SJCRH30 (cell line): Measurements from ENCODE around the gene TEN1. TPM values are rescaled to one million over a fixed set of nuclear protein-coding genes. Genes with fewer than 3 reads are reported as not detected.

Source experiments
- DNase-seq, 2 experiments: peaks; one replicate each; pipeline ENCODE4 v3.0.0-alpha.2; 2015 to 2020
- H3K27ac ChIP-seq: fragments of 250-450 bp; sonication (Bioruptor Pico); 2 replicates; pipeline ENCODE4 v1.5.1; 2020; ENCODE audit warnings: mild to moderate bottlenecking, moderate library complexity
- H3K27me3 ChIP-seq: fragments of 250-450 bp; sonication (Bioruptor Pico); 2 replicates; pipeline ENCODE4 v1.5.1; 2020; ENCODE audit warnings: mild to moderate bottlenecking, moderate library complexity
- H3K36me3 ChIP-seq: fragments of 250-450 bp; sonication (Bioruptor Pico); 2 replicates; pipeline ENCODE4 v1.5.1; 2020; ENCODE audit warnings: mild to moderate bottlenecking, moderate library complexity
- H3K4me1 ChIP-seq: fragments of 250-450 bp; sonication (Bioruptor Pico); 2 replicates; pipeline ENCODE4 v1.5.1; 2020; ENCODE audit warnings: mild to moderate bottlenecking, moderate library complexity
- H3K4me3 ChIP-seq: fragments of 250-450 bp; sonication (Bioruptor Pico); 2 replicates; pipeline ENCODE4 v1.5.1; 2020; ENCODE audit warnings: mild to moderate bottlenecking, moderate library complexity
- H3K9me3 ChIP-seq: fragments of 250-450 bp; sonication (Bioruptor Pico); replicated peaks from 2 replicates; pipeline ENCODE4 v1.5.1; 2020; ENCODE audit warnings: mild to moderate bottlenecking, moderate library complexity
- total RNA-seq: library from RNA; depleted of rRNA; stranded (reverse); fragments of >200 nt; shearing (Covaris generic); gene quantifications from 2 replicates; pipeline ENCODE4 v1.2.3, GENCODE V29; 2014

The TEN1 gene
- total RNA-seq, 1 experiment from 2014 or later = 11.8 TPM

- peaks cover 13% of the 10 kb centered on the region; the same call in 1 of the 2 replicates for H3K4me1 ChIP-seq
- DNase-seq = no peak
- H3K36me3 ChIP-seq = no peaks in the 10 kb centered on the region
- no peaks in the 10 kb centered on the region for H3K27me3 ChIP-seq
- no peaks in the 10 kb centered on the region for H3K9me3 ChIP-seq
- H3K27ac ChIP-seq = no peak overlapping the region
- no peak overlapping the region for H3K4me3 ChIP-seq
Observed at GRCh38 chr17:76007850-76008165, 28.8 kb downstream of the TEN1 start.

GRCh38 chr17:76008208-76008607 is 29.2 kb downstream of the TEN1 start:
- H3K27ac ChIP-seq = no peak overlapping the region
- no peak overlapping the region for H3K4me3 ChIP-seq
- no peaks in the 10 kb centered on the region for H3K9me3 ChIP-seq
- no peaks in the 10 kb centered on the region for H3K27me3 ChIP-seq
- H3K36me3 ChIP-seq = no peaks in the 10 kb centered on the region
- DNase-seq = no peak
- H3K4me1 ChIP-seq = peaks cover 13% of the 10 kb centered on the region; the same call in 1 of the 2 replicates

DNA sequence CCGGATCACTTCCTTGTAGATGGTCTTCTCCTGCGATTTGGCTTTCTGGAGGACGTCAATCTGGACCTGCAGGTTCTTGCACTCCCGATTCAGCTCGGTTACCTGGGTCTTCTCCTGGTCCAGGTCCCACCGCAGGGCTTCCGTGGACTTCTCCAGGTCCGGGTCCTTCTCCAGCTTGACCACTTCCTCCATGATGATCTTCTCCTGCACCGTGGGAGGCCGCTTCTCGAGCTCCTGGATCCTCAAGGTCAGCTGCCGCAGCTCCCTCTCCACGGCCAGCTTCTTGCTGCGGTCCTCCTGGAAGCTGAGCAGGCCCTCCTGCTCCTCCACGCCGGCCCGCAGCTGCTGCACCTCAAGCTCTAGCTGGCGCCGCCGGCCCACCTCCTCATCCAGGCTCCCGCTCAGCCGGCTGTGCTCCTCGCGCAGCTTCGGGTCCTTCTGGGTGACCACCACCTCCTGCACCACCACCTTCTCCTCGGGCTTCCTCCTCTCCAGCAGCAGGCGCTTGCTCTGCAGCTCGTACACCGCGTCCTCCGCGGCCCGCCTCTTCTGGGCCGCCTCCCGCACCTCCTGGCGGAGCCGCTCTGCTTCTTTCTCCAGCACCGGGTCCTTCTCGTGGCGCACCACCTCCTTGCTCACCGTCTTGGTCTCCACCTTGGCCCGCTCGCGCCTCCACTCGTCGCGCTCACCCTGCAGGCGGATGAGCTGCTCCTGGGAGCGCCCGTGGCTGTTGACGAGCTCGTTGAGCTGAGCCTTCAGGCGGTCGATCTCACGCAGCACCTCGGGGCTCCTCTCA is 29.8 kb downstream of the TEN1 start:
- Histone ChIP-seq H3K9me3 (no peaks in the 10 kb centered on the region), H3K36me3 (no peaks in the 10 kb centered on the region), H3K27ac (no peak overlapping the region), H3K4me1 (peaks cover 18% of the 10 kb centered on the region), H3K27me3 (no peaks in the 10 kb centered on the region), H3K4me3 (no peak overlapping the region)
- no peak for DNase-seq

GRCh38 chr17:76009447-76009846 is 30.4 kb downstream of the TEN1 start:
- peaks cover 20% of the 10 kb centered on the region for H3K4me1 ChIP-seq
- H3K36me3 ChIP-seq = no peaks in the 10 kb centered on the region
- H3K27ac ChIP-seq = no peak overlapping the region
- H3K4me3 ChIP-seq = no peak overlapping the region
- DNase-seq = no peak
- no peaks in the 10 kb centered on the region for H3K27me3 ChIP-seq
- H3K9me3 ChIP-seq = no peaks in the 10 kb centered on the region

- Histone ChIP-seq H3K27me3 (no peaks in the 10 kb centered on the region), H3K36me3 (no peaks in the 10 kb centered on the region), H3K4me1 (peaks cover 15% of the 10 kb centered on the region), H3K9me3 (no peaks in the 10 kb centered on the region), H3K4me3 (no peak overlapping the region), H3K27ac (no peak overlapping the region)
- DNase-seq = no peak
Observed at GRCh38 chr17:76009969-76010661, 31.1 kb downstream of the TEN1 start.

DNA sequence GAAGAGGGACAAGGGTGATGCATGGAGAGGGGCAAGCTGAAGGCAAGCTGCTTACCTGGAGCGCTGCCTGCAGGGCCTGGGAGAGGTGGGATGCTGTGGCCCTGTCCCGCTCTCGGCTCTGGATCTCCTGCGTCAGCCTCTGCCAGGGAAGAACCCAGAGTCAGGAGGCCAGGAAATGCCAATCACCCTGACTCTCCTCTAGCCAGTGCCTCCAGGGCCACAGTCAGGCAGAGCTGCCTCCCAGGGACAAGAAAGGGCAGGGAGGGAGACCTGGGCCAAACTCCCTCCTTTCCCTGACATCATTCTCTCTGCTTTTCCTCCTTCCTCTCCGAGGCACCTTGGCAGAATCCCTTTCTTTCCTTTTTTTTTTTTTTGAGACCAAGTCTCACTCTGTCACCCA is 32.9 kb downstream of the TEN1 start:
- Histone ChIP-seq H3K4me1 (peaks cover 11% of the 10 kb centered on the region), H3K27me3 (no peaks in the 10 kb centered on the region), H3K9me3 (no peaks in the 10 kb centered on the region), H3K27ac (no peak overlapping the region), H3K36me3 (no peaks in the 10 kb centered on the region), H3K4me3 (no peak overlapping the region)
- DNase-seq = no peak

- Histone ChIP-seq H3K4me3 (no peak overlapping the region), H3K9me3 (no peaks in the 10 kb centered on the region), H3K4me1 (peaks cover 11% of the 10 kb centered on the region), H3K27ac (no peak overlapping the region), H3K27me3 (no peaks in the 10 kb centered on the region), H3K36me3 (no peaks in the 10 kb centered on the region)
- no peak for DNase-seq
Observed at GRCh38 chr17:76013377-76013932, 34.4 kb downstream of the TEN1 start.

- DNase-seq = peak; percentile 84 to 93
- H3K27ac ChIP-seq = no peak overlapping the region
- H3K27me3 ChIP-seq = no peaks in the 10 kb centered on the region
- no peaks in the 10 kb centered on the region for H3K36me3 ChIP-seq
- H3K4me1 ChIP-seq = peaks cover 11% of the 10 kb centered on the region
- no peak overlapping the region for H3K4me3 ChIP-seq
- H3K9me3 ChIP-seq = no peaks in the 10 kb centered on the region
Observed at GRCh38 chr17:76014100-76014924, 35.3 kb downstream of the TEN1 start.

DNA sequence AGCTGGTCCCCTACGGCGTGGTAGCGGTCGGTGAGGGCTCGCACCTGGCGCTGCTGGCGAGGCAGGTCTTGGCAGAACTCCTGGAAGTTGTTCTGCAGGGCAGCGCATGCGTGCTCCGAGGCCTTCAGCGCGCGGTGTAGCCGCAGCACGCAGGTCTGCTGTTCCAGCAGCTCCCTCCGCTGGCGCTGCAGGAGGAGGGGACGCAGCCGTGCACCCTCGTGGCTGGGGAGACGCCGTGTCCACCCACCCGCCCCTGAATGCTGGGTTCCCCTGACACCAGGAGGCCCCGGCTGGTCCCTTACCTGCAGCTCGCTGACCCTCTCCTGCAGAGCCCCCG is 35.9 kb downstream of the TEN1 start:
- H3K4me1 ChIP-seq = peaks cover 11% of the 10 kb centered on the region
- peak; percentile 66 to 68 for DNase-seq
- H3K4me3 ChIP-seq = peak overlapping the region; percentile 2; the same call in 1 of the 2 replicates
- no peaks in the 10 kb centered on the region for H3K36me3 ChIP-seq
- H3K27ac ChIP-seq = no peak overlapping the region
- H3K9me3 ChIP-seq = no peaks in the 10 kb centered on the region
- H3K27me3 ChIP-seq = no peaks in the 10 kb centered on the region

DNA sequence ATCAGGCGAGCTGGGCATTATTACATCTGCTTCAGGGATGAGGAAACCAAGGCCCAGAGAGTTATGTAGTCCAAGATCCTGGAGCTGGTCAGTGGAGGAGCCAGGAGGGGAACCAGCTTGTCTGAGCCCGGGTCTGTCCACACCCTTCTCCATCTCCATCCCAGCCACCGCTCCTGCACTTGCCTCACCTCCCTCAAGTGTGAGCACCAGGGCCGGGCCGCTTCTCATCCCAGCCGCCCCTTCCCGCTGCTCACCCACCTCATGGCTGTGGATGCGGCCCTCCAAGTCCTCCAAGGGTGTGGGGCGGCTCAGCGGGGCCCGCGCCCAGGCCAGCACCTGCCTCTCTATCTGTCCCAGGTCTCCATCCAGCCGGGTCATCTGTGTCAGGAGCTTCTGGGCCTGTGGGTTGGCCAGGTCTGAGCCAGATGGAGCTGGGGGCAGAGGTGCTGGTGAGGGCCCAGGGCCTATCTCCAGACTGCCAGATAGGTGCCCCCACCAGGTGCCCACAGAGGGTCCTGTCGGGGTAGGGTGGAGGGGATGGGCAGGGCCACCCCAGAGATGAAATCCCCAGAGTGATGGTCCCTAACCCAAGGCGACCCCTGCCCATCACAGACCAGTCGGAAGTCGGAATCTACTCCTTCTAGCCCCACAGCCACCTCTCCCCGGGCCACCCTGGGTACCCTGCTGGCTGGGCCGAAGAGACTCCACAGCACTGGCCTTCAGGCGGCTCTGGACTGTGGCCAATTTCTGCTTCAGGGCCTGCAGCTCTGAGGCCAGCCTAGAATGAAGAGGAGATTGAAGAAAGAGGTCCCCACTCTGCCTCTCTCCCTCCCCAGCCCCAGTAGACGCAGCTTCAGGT is 38.7 kb downstream of the TEN1 start:
- Histone ChIP-seq H3K36me3 (no peaks in the 10 kb centered on the region), H3K9me3 (no peaks in the 10 kb centered on the region), H3K27me3 (no peaks in the 10 kb centered on the region), H3K27ac (no peak overlapping the region), H3K4me1 (peaks cover 14% of the 10 kb centered on the region), H3K4me3 (no peak overlapping the region)
- peak in 1 of 2 experiments; percentile 38 for DNase-seq

DNA sequence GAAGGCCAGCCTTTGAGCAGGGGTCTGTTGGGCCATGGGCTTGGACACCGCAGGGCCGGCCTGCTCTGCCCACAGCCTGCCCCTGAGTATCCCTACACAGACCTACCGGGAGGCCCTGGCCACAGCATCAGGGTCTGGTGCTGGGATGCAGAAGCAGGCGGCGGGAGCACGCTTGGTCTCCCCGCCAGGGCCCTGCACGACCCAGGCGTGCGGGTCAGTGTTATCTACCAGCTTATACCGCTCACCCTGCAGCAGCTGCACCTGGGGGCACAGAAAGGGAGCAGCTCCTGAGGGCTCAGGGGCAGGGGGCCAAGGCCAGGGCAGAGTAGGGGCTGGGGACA is 39.3 kb downstream of the TEN1 start:
- Histone ChIP-seq H3K27me3 (no peaks in the 10 kb centered on the region), H3K9me3 (no peaks in the 10 kb centered on the region), H3K27ac (no peak overlapping the region), H3K36me3 (no peaks in the 10 kb centered on the region), H3K4me3 (no peak overlapping the region), H3K4me1 (peaks cover 14% of the 10 kb centered on the region)
- DNase-seq = no peak

GRCh38 chr17:76018801-76019200 is 39.8 kb downstream of the TEN1 start:
- no peak for DNase-seq
- no peak overlapping the region for H3K4me3 ChIP-seq
- H3K9me3 ChIP-seq = no peaks in the 10 kb centered on the region
- no peak overlapping the region for H3K27ac ChIP-seq
- H3K36me3 ChIP-seq = no peaks in the 10 kb centered on the region
- no peaks in the 10 kb centered on the region for H3K27me3 ChIP-seq
- peaks cover 10% of the 10 kb centered on the region for H3K4me1 ChIP-seq

GRCh38 chr17:76019833-76020467 is 40.9 kb downstream of the TEN1 start:
- no peak for DNase-seq
- Histone ChIP-seq H3K9me3 (no peaks in the 10 kb centered on the region), H3K4me1 (peaks cover 7% of the 10 kb centered on the region; the same call in 1 of the 2 replicates), H3K27me3 (no peaks in the 10 kb centered on the region), H3K36me3 (no peaks in the 10 kb centered on the region), H3K4me3 (no peak overlapping the region), H3K27ac (no peak overlapping the region)

- Histone ChIP-seq H3K4me1 (peaks cover 5% of the 10 kb centered on the region; the same call in 1 of the 2 replicates), H3K4me3 (no peak overlapping the region), H3K27ac (no peak overlapping the region), H3K9me3 (no peaks in the 10 kb centered on the region), H3K36me3 (no peaks in the 10 kb centered on the region), H3K27me3 (no peaks in the 10 kb centered on the region)
- no peak for DNase-seq
Observed at GRCh38 chr17:76022285-76022684, 43.2 kb downstream of the TEN1 start.
